ENCODE measurements around the gene ACSM2B.

GRCh38 chr16:20566864-20567263 lies 9.3 kb downstream of the ACSM2B start:
- TF ChIP-seq CTCF (conservative IDR thresholded peaks at IDR 0.05; ENCODE audit: low read length) (no peak), EZH2phosphoT487 (IDR thresholded peaks at IDR 0.05; ENCODE audit: borderline replicate concordance) (no peak)
